MM.1S (cell line): ENCODE data around the gene BACH2.

ENCODE experiments used
- CTCF ChIP-seq: fragments of 300-600 bp; sonication (generic); IDR thresholded peaks from 2 replicates; pipeline ENCODE4 v1.5.1; 2016; ENCODE audit warnings: antibody characterized with exemption, low read length, mixed read lengths
- EZH2 ChIP-seq: fragments of 300-600 bp; sonication (generic); optimal IDR thresholded peaks from 2 replicates; pipeline ENCODE3; 2017; ENCODE audit warnings: low read depth, mild to moderate bottlenecking, antibody characterized with exemption, low read length, mixed read lengths

- no peak for TF ChIP-seq CTCF
- no peak for TF ChIP-seq EZH2
Observed at GRCh38 chr6:89979481-89980119, 317.0 kb downstream of the BACH2 start.
